GM12878 (cell line): ENCODE measurements around the gene SKIC8. TPM values are rescaled to one million over a fixed set of nuclear protein-coding genes. Genes with fewer than 3 reads are reported as not detected.

Experiments used
- ATAC-seq: fragments of 200-7000 bp; cut with Tn5 transposase; 3 replicates; pipeline ENCODE4 v1.9.1; 2020; ENCODE audit warnings: mild to moderate bottlenecking, moderate library complexity
- BruUV-seq: library from RNA; stranded (reverse); fragments of 400-500 nt; replicated peaks from 2 replicates; lab custom pipeline; 2021; lab: Mats Ljungman, UMichigan
- CTCF ChIA-PET: fragments of 300-600 bp; sonication (Branson Sonifier 250); formaldehyde crosslinking; extraction: SDS; loops from one replicate; lab custom pipeline; 2021; ENCODE audit warnings: inconsistent platforms; lab: Yijun Ruan, JAX
- POLR2A ChIA-PET: fragments of 350-600 bp; formaldehyde crosslinking; extraction: SDS; loops from one replicate; lab custom pipeline; 2021; ENCODE audit warnings: inconsistent platforms; lab: Charles Lee
- RAD21 ChIA-PET: fragments of 300-600 bp; sonication (Branson Sonifier 250); formaldehyde crosslinking; loops from one replicate; lab custom pipeline; 2023; ENCODE audit warnings: antibody characterized with exemption; ENCODE audit not compliant: unreplicated experiment; lab: Charles Lee
- SMC1A ChIA-PET: fragments of 300-600 bp; sonication (Branson Sonifier 250); formaldehyde crosslinking; loops from one replicate; lab custom pipeline; 2023; ENCODE audit not compliant: unreplicated experiment, uncharacterized antibody; lab: Charles Lee
- DNase-seq: peaks from one replicate; pipeline ENCODE4 v3.0.0-alpha.2; 2011; ENCODE audit warnings: low read depth, low spot score
- FAIRE-seq: peaks from 3 replicates; lab custom pipeline; 2011; peaks lifted over from hg19 to GRCh38; lab: Jason Lieb, UNC
- H2AFZ ChIP-seq: 2 replicates; pipeline ENCODE4 v1.6.0; 2011; ENCODE audit warnings: low read depth, low read length, control low read depth; ENCODE audit not compliant: control insufficient read depth
- H3K27ac ChIP-seq: 2 replicates; pipeline ENCODE4 v1.5.1; 2011; ENCODE audit warnings: control low read depth; ENCODE audit not compliant: control insufficient read depth, insufficient read depth
- H3K27me3 ChIP-seq, 2 experiments: replicated peaks in 1 of 2; 2 replicates each; pipeline versions ENCODE4 v1.6.0 to v1.6.1; 2011; ENCODE audit warnings: low read length in 1 of 2; ENCODE audit not compliant: control insufficient read depth in 2 of 2, insufficient read depth in 2 of 2
- H3K36me3 ChIP-seq, 2 experiments: 2 replicates each; pipeline ENCODE4 v1.5.1; 2011; ENCODE audit warnings: low read length in 1 of 2; ENCODE audit not compliant: control insufficient read depth in 2 of 2, insufficient read depth in 2 of 2
- H3K4me1 ChIP-seq: 2 replicates; pipeline ENCODE4 v1.6.1; 2011; ENCODE audit warnings: mild to moderate bottlenecking, low read length, moderate library complexity, mixed read lengths; ENCODE audit not compliant: control insufficient read depth, insufficient read depth
- H3K4me2 ChIP-seq: 2 replicates; pipeline ENCODE4 v1.6.0; 2011; ENCODE audit warnings: control low read depth; ENCODE audit not compliant: control insufficient read depth, insufficient read depth
- H3K4me3 ChIP-seq: fragments of 200-600 bp; sonication (generic); 2 replicates; pipeline ENCODE4 v1.5.1; 2016
- H3K79me2 ChIP-seq: 2 replicates; pipeline ENCODE4 v1.6.0; 2011; ENCODE audit warnings: low read length; ENCODE audit not compliant: control insufficient read depth, insufficient read depth
- H3K9ac ChIP-seq: 2 replicates; pipeline ENCODE4 v1.8.0; 2011; ENCODE audit warnings: low read length, control low read depth, mixed read lengths; ENCODE audit not compliant: control insufficient read depth, insufficient read depth
- H3K9me3 ChIP-seq: replicated peaks from 3 replicates; pipeline ENCODE4 v1.5.1; 2011; ENCODE audit warnings: mild to moderate bottlenecking, low read length; ENCODE audit not compliant: control insufficient read depth, insufficient read depth
- H4K20me1 ChIP-seq: 2 replicates; pipeline ENCODE4 v1.6.0; 2011; ENCODE audit not compliant: control insufficient read depth, insufficient read depth
- E2F8 ChIP-seq: fragments of 450-650 bp; IDR thresholded peaks from 2 replicates; pipeline ENCODE4 v1.6.1; 2018; ENCODE audit warnings: mild to moderate bottlenecking, low read depth, moderate library complexity; ENCODE audit not compliant: partially characterized antibody
- SIX5 ChIP-seq: IDR thresholded peaks from 2 replicates; pipeline ENCODE4 v1.6.1; 2011; ENCODE audit warnings: mild to moderate bottlenecking, low read depth, low read length, moderate library complexity; ENCODE audit not compliant: severe bottlenecking
- SUPT20H ChIP-seq: IDR thresholded peaks from 2 replicates; pipeline ENCODE4 v1.6.1; 2011; ENCODE audit warnings: low read depth, mild to moderate bottlenecking, low read length, moderate library complexity, borderline replicate concordance; ENCODE audit not compliant: control insufficient read depth
- WGBS: methylation state at CpG from one replicate; pipeline ENCODE4 v1.1.6; 2016; ENCODE audit warnings: low lambda C conversion rate; ENCODE audit not compliant: insufficient replicate concordance, insufficient coverage; ENCODE audit errors: missing lambda C conversion rate; 5-methylcytosine and 5-hydroxymethylcytosine counted together
- in situ Hi-C: fragments of 300-500 bp; cut with MboI; formaldehyde crosslinking; loops from 9 replicates; pipeline ENCODE4 v1.14.3; 2018; ENCODE audit warnings: mixed read lengths
- intact Hi-C: fragments of 100-400 bp; cut with micrococcal nuclease; formaldehyde crosslinking; loops from one replicate; pipeline ENCODE4 v1.14.2; 2022; ENCODE audit not compliant: unreplicated experiment
- polyA plus RNA-seq, 11 experiments: library from polyadenylated mRNA; depleted of rRNA in 4 of 11; unstranded in 6 of 11; stranded (reverse) in 5 of 11; fragments of >200 nt; fragmentation: Nextera tagmentation in 4 of 11; fragmentation: Illumina TruSeq in 1 of 11; extraction: Ambion mirVana in 4 of 11; extraction: Trizol in 1 of 11; gene quantifications; 1 replicate in 1 of 11; 2 replicates in 10 of 11; pipeline versions ENCODE4 v1.2.1 to v1.2.3, GENCODE V29; 2011 to 2016; ENCODE audit warnings: inconsistent platforms in 2 of 11, missing spikeins in 2 of 11, low read depth in 1 of 11
- total RNA-seq, 4 experiments: library from RNA; depleted of rRNA in 3 of 4; stranded (reverse); fragments of >200 nt in 3 of 4; fragmentation: Illumina TruSeq in 1 of 4; extraction: Trizol in 1 of 4; gene quantifications; 2 replicates each; pipeline versions ENCODE4 v1.2.1 to v1.2.3, GENCODE V29; 2013 to 2021

SKIC8 gene
- total and polyA plus RNA-seq, 10 of the 15 experiments (the other 5 are each of a cell fraction or from before 2014, with no cell fraction given): 57.0 to 288 (median 128) TPM

GRCh38 chr15:78321041-78321570 is 21.7 kb upstream of the SKIC8 start:
- no peaks in the 10 kb centered on the region for H3K36me3 ChIP-seq
- FAIRE-seq: no peak
- WGBS: 48% methylated on average over 17 of the region's 17 CpGs
- H3K4me3 ChIP-seq: no peak overlapping the region
- no TSS peak for BruUV-seq
- H2AFZ ChIP-seq: no peak overlapping the region
- 0 out of 4 replicates have a peak, but pooled peaks cover 0 to 1% of the 10 kb centered on the region in 2 experiments for H3K27me3 ChIP-seq
- H4K20me1 ChIP-seq: no peaks in the 10 kb centered on the region
- intact Hi-C loops: no loop called here
- no peak for ATAC-seq
- TF ChIP-seq SIX5: no peak
- TF ChIP-seq E2F8: no peak
- no peak for TF ChIP-seq SUPT20H
- DNase-seq: no peak
- ChIA-PET CTCF (interaction anchor here (0.6 to 1.5 kb wide), 4 partner anchors 10 to 415 kb away, joined by 3 read pairs; no protein-coding TSS in a partner anchor), RAD21 (interaction anchor here (0.7 kb wide), 1 partner anchor 102 kb away, joined by 3 read pairs; no protein-coding TSS in a partner anchor), POLR2A (no interaction called here), SMC1A (interaction anchor here (1.9 kb wide), 1 partner anchor 13 kb away, joined by 6 read pairs; no protein-coding TSS in a partner anchor)
- H3K9ac ChIP-seq: no peak overlapping the region
- in situ Hi-C loops: no loop called here
- H3K4me1 ChIP-seq: no peaks in the 10 kb centered on the region; the same call in 1 of the 2 replicates
- no peak overlapping the region for H3K27ac ChIP-seq
- no peaks in the 10 kb centered on the region for H3K9me3 ChIP-seq
- no peak overlapping the region for H3K4me2 ChIP-seq
- no peaks in the 10 kb centered on the region for H3K79me2 ChIP-seq
